NCI-H774 (cell line): Measurements from ENCODE around the gene COQ3.

Experiments used
- DNase-seq: peaks from one replicate; lab custom pipeline; 2025; lab: John Stamatoyannopoulos, UW

COQ3 gene

GRCh38 chr6:99331531-99331930 is 62.5 kb downstream of the COQ3 start:
- DNase-seq, result no peak

GRCh38 chr6:99330159-99330558 is 63.8 kb downstream of the COQ3 start:
- peak; percentile 66 for DNase-seq

GRCh38 chr6:99324996-99325395 is 69.0 kb downstream of the COQ3 start:
- no peak for DNase-seq
